NCI-H510A (cell line): ENCODE results near the gene SLC38A3.

Experiments
- DNase-seq: peaks from one replicate; lab custom pipeline; 2025; lab: John Stamatoyannopoulos, UW

The SLC38A3 gene

GRCh38 chr3:50268276-50268675 is 63.2 kb downstream of the SLC38A3 start:
- DNase-seq = no peak

GRCh38 chr3:50268703-50269451 is 63.8 kb downstream of the SLC38A3 start, which contains the start of gene SEMA3B:
Gene SEMA3B (plus strand): TSS chr3:50269147. CDS start chr3:50269241, 94 bp downstream.
- DNase-seq = no peak

GRCh38 chr3:50269460-50269859 is 64.4 kb downstream of the SLC38A3 start:
- DNase-seq = no peak

- no peak for DNase-seq
Observed at GRCh38 chr3:50269977-50270413, 64.9 kb downstream of the SLC38A3 start.

GRCh38 chr3:50270422-50271224 is 65.6 kb downstream of the SLC38A3 start:
- no peak for DNase-seq
